ENCODE measurements around the gene CMSS1.
"Not testable (repeated sequence)": the region's sequence is repeated elsewhere in the genome, so short reads cannot be mapped to it uniquely, and the experiment has no call there.

CMSS1 gene

GRCh38 chr3:100072326-100073048, 254.8 kb downstream of the CMSS1 start:
- DNase-seq: no peak

- no peak for DNase-seq
Measured at GRCh38 chr3:100073049-100073713, 255.5 kb downstream of the CMSS1 start.

- no peak for DNase-seq
Measured at GRCh38 chr3:100073714-100074307, 256.1 kb downstream of the CMSS1 start.

- no peak for DNase-seq
Measured at GRCh38 chr3:100075196-100075595, 257.5 kb downstream of the CMSS1 start.

GRCh38 chr3:100075851-100076730, 258.4 kb downstream of the CMSS1 start:
- no peak for DNase-seq

- DNase-seq: no peak
Measured at GRCh38 chr3:100076731-100077529, 259.3 kb downstream of the CMSS1 start.

GRCh38 chr3:100079328-100079727, 261.7 kb downstream of the CMSS1 start:
- DNase-seq: no peak

GRCh38 chr3:100080573-100080972, 262.9 kb downstream of the CMSS1 start:
- DNase-seq: no peak

- DNase-seq: no peak
Measured at GRCh38 chr3:100081311-100081710, 263.6 kb downstream of the CMSS1 start.

- no peak for DNase-seq
Measured at GRCh38 chr3:100081986-100082692, 264.5 kb downstream of the CMSS1 start.

GRCh38 chr3:100082714-100083113, 265.1 kb downstream of the CMSS1 start:
- no peak for DNase-seq

- DNase-seq: no peak
Measured at GRCh38 chr3:100083209-100083608, 265.5 kb downstream of the CMSS1 start.

- DNase-seq: no peak
Measured at GRCh38 chr3:100084100-100084806, 266.6 kb downstream of the CMSS1 start.

- no peak for DNase-seq
Measured at GRCh38 chr3:100086401-100086800, 268.7 kb downstream of the CMSS1 start.

GRCh38 chr3:100087198-100087597, 269.5 kb downstream of the CMSS1 start:
- DNase-seq: no peak

- DNase-seq: no peak
Measured at GRCh38 chr3:100088735-100089368, 271.2 kb downstream of the CMSS1 start.

GRCh38 chr3:100089812-100090668, 272.4 kb downstream of the CMSS1 start:
- DNase-seq: peak; percentile 10

- no peak for DNase-seq
Measured at GRCh38 chr3:100090669-100091005, 273.0 kb downstream of the CMSS1 start.

GRCh38 chr3:100093831-100094230, 276.2 kb downstream of the CMSS1 start:
- no peak for DNase-seq

- DNase-seq: not testable (repeated sequence)
Measured at GRCh38 chr3:100096286-100096685, 278.6 kb downstream of the CMSS1 start.
